GM23338 (cell line): ENCODE measurements around the gene NFIA.

Experiments
- EZH2phosphoT487 ChIP-seq: fragments of 200-600 bp; sonication (generic); IDR thresholded peaks from one replicate; pipeline ENCODE4 v1.8.1; 2018; ENCODE audit warnings: antibody characterized with exemption; ENCODE audit not compliant: unreplicated experiment
- POLR2AphosphoS5 ChIP-seq: IDR thresholded peaks from 2 replicates; pipeline ENCODE4 v1.6.1; 2016; ENCODE audit warnings: antibody characterized with exemption, low read depth
- TF ChIP-seq, protein P1 (sequence below), 2 experiments: fragments of 200-600 bp in 1 of 2; sonication (generic) in 1 of 2; conservative IDR thresholded peaks; 2 replicates each; pipeline versions ENCODE4 v1.5.1 to v1.6.1; 2016 to 2017; ENCODE audit warnings: antibody characterized with exemption in 2 of 2, low read depth in 2 of 2, mild to moderate bottlenecking in 2 of 2, moderate library complexity in 1 of 2
- TF ChIP-seq, protein P2 (sequence below): IDR thresholded peaks from one replicate; pipeline ENCODE4 v1.6.1; 2018; ENCODE audit warnings: antibody characterized with exemption; ENCODE audit not compliant: unreplicated experiment

DNA sequence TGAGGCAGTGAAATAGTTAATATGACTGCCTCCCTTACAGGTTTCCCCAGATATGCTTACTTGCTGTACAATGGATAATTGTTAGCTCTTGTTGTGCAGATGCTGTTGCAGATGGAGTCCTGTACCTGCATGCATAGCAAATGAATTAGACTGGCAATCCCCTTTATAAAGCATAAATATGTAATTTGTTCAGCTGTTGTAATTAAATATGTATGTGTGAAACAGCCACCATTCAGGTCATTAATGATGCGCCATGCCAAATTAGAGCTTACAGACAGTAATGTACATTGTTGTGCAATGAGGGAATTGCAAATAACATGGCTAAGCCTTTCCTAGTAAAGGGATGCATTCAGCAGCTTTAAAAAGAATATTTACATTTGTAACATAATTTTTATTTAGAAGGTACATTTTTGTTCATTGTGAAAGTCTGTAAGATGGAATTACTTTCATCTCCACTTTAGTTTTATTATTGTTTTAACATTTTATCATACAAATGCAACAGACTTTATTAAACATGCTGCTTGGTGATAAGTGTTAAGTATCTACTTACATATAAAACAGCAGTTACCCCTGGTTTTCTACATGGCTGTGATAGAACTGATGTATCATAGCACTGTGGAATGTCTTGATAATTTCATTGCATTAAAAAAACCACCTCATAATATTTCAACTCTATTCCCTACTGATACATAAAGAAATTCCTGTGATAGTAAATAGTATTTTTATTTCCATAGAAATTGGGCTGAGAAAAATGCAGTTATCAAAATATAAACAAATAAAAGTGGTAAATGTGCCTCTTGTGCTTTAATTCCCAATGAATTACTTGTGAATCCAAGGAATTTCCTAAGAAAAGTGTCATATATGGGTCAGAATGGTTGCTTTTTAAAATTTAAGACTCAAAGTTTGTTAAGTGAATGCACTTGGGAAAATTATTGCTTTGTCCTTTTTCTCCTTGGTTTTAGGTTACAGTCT, 99.0 kb downstream of the NFIA start:
- TF ChIP-seq, protein P1, sequence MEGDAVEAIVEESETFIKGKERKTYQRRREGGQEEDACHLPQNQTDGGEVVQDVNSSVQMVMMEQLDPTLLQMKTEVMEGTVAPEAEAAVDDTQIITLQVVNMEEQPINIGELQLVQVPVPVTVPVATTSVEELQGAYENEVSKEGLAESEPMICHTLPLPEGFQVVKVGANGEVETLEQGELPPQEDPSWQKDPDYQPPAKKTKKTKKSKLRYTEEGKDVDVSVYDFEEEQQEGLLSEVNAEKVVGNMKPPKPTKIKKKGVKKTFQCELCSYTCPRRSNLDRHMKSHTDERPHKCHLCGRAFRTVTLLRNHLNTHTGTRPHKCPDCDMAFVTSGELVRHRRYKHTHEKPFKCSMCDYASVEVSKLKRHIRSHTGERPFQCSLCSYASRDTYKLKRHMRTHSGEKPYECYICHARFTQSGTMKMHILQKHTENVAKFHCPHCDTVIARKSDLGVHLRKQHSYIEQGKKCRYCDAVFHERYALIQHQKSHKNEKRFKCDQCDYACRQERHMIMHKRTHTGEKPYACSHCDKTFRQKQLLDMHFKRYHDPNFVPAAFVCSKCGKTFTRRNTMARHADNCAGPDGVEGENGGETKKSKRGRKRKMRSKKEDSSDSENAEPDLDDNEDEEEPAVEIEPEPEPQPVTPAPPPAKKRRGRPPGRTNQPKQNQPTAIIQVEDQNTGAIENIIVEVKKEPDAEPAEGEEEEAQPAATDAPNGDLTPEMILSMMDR (conservative IDR thresholded peaks at IDR 0.05; ENCODE audit: low read depth in 2 of 2): no peak
- TF ChIP-seq POLR2AphosphoS5: no peak
- TF ChIP-seq EZH2phosphoT487: no peak
- TF ChIP-seq, protein P2, sequence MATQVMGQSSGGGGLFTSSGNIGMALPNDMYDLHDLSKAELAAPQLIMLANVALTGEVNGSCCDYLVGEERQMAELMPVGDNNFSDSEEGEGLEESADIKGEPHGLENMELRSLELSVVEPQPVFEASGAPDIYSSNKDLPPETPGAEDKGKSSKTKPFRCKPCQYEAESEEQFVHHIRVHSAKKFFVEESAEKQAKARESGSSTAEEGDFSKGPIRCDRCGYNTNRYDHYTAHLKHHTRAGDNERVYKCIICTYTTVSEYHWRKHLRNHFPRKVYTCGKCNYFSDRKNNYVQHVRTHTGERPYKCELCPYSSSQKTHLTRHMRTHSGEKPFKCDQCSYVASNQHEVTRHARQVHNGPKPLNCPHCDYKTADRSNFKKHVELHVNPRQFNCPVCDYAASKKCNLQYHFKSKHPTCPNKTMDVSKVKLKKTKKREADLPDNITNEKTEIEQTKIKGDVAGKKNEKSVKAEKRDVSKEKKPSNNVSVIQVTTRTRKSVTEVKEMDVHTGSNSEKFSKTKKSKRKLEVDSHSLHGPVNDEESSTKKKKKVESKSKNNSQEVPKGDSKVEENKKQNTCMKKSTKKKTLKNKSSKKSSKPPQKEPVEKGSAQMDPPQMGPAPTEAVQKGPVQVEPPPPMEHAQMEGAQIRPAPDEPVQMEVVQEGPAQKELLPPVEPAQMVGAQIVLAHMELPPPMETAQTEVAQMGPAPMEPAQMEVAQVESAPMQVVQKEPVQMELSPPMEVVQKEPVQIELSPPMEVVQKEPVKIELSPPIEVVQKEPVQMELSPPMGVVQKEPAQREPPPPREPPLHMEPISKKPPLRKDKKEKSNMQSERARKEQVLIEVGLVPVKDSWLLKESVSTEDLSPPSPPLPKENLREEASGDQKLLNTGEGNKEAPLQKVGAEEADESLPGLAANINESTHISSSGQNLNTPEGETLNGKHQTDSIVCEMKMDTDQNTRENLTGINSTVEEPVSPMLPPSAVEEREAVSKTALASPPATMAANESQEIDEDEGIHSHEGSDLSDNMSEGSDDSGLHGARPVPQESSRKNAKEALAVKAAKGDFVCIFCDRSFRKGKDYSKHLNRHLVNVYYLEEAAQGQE: no peak
